Femur (tissue), 1 donor: Measurements from ENCODE around the gene ATP6V1D.
A peak's percentile ranks its signal among the peaks of the same experiment; 100 is the strongest.
"Not testable (repeated sequence)": the region's sequence is repeated elsewhere in the genome, so short reads cannot be mapped to it uniquely, and the experiment has no call there.

Source experiments
- DNase-seq: peaks from one replicate; pipeline ENCODE4 v3.0.0-alpha.2; 2017

Gene ATP6V1D

GRCh38 chr14:67359775-67360469, at the start of gene ATP6V1D, which contains the start of gene EIF2S1:
TSS of gene ATP6V1D (minus strand) at chr14:67359804. CDS start at chr14:67359698, 106 bp downstream.
TSS of gene EIF2S1 (plus strand) at chr14:67360328. CDS start at chr14:67364768, 4,440 bp downstream.
- peak; percentile 100 for DNase-seq

- not testable (repeated sequence) for DNase-seq
Measured at GRCh38 chr14:67408122-67408801, 48.7 kb upstream of the ATP6V1D start.

- no peak for DNase-seq
Measured at GRCh38 chr14:67405771-67406170, 46.2 kb upstream of the ATP6V1D start.

- DNase-seq = no peak
Measured at GRCh38 chr14:67400434-67400833, 40.8 kb upstream of the ATP6V1D start.

- DNase-seq = no peak
Measured at GRCh38 chr14:67397536-67397935, 37.9 kb upstream of the ATP6V1D start.

GRCh38 chr14:67396381-67396970, 36.9 kb upstream of the ATP6V1D start:
- no peak for DNase-seq

- no peak for DNase-seq
Measured at GRCh38 chr14:67395876-67396189, 36.2 kb upstream of the ATP6V1D start.

- DNase-seq = no peak
Measured at GRCh38 chr14:67395086-67395875, 35.7 kb upstream of the ATP6V1D start.

- DNase-seq = no peak
Measured at GRCh38 chr14:67393689-67394088, 34.1 kb upstream of the ATP6V1D start.

GRCh38 chr14:67392800-67393199, 33.2 kb upstream of the ATP6V1D start:
- DNase-seq = no peak

GRCh38 chr14:67392123-67392522, 32.5 kb upstream of the ATP6V1D start:
- DNase-seq = no peak

- DNase-seq = no peak
Measured at GRCh38 chr14:67391268-67391667, 31.7 kb upstream of the ATP6V1D start.

- DNase-seq = no peak
Measured at GRCh38 chr14:67389811-67390534, 30.4 kb upstream of the ATP6V1D start.

- no peak for DNase-seq
Measured at GRCh38 chr14:67389275-67389674, 29.7 kb upstream of the ATP6V1D start.

- DNase-seq = no peak
Measured at GRCh38 chr14:67387195-67387594, 27.6 kb upstream of the ATP6V1D start.

- DNase-seq = no peak
Measured at GRCh38 chr14:67385618-67386017, 26.0 kb upstream of the ATP6V1D start.

GRCh38 chr14:67385120-67385519, 25.5 kb upstream of the ATP6V1D start:
- no peak for DNase-seq

GRCh38 chr14:67377916-67378315, 18.3 kb upstream of the ATP6V1D start:
- DNase-seq = no peak

GRCh38 chr14:67373347-67373746, 13.7 kb upstream of the ATP6V1D start:
- no peak for DNase-seq

- no peak for DNase-seq
Measured at GRCh38 chr14:67372833-67373232, 13.2 kb upstream of the ATP6V1D start.

GRCh38 chr14:67371247-67372148, 11.9 kb upstream of the ATP6V1D start:
- DNase-seq = no peak

- DNase-seq = no peak
Measured at GRCh38 chr14:67370830-67371229, 11.2 kb upstream of the ATP6V1D start.
